Measurements from ENCODE around the gene CEBPB. TPM values are rescaled to one million over a fixed set of nuclear protein-coding genes. Genes with fewer than 3 reads are reported as not detected.
A peak's percentile ranks its signal among the peaks of the same experiment; 100 is the strongest.

The CEBPB gene
- total RNA-seq, 1 experiment from 2014 or later: 137 TPM

GRCh38 chr20:50169329-50169823, 21.3 kb upstream of the CEBPB start:
- no TSS peak for BruUV-seq (replicated peaks)
- intact Hi-C loops (cut with micrococcal nuclease; ENCODE audit: unreplicated experiment): loop anchor here (1.0 to 5.0 kb wide), 2 partner anchors 48 to 97 kb away; no protein-coding TSS in a partner anchor
- peak overlapping the region; percentile 10 for H3K27ac Mint-ChIP-seq (ENCODE audit: unreplicated experiment)

GRCh38 chr20:50170549-50171220, 19.9 kb upstream of the CEBPB start:
- BruUV-seq (replicated peaks): TSS peak; percentile 31
- intact Hi-C loops (cut with micrococcal nuclease; ENCODE audit: unreplicated experiment): no loop called here
- H3K27me3 Mint-ChIP-seq (ENCODE audit: unreplicated experiment): no peaks in the 10 kb centered on the region
- H3K4me3 Mint-ChIP-seq (ENCODE audit: low read depth, unreplicated experiment): no peak overlapping the region
- DNase-seq: no peak
- CTCF ChIA-PET: interaction anchor here (0.7 to 5.6 kb wide), 4 partner anchors 44 to 192 kb away, joined by 3 to 75 read pairs (median 10); no protein-coding TSS in a partner anchor
- H3K4me1 Mint-ChIP-seq (ENCODE audit: low read depth, unreplicated experiment): peaks cover 28% of the 10 kb centered on the region
- peaks cover 21% of the 10 kb centered on the region for H3K36me3 Mint-ChIP-seq (ENCODE audit: insufficient read depth, unreplicated experiment)
- TF ChIP-seq, protein P1, sequence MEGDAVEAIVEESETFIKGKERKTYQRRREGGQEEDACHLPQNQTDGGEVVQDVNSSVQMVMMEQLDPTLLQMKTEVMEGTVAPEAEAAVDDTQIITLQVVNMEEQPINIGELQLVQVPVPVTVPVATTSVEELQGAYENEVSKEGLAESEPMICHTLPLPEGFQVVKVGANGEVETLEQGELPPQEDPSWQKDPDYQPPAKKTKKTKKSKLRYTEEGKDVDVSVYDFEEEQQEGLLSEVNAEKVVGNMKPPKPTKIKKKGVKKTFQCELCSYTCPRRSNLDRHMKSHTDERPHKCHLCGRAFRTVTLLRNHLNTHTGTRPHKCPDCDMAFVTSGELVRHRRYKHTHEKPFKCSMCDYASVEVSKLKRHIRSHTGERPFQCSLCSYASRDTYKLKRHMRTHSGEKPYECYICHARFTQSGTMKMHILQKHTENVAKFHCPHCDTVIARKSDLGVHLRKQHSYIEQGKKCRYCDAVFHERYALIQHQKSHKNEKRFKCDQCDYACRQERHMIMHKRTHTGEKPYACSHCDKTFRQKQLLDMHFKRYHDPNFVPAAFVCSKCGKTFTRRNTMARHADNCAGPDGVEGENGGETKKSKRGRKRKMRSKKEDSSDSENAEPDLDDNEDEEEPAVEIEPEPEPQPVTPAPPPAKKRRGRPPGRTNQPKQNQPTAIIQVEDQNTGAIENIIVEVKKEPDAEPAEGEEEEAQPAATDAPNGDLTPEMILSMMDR (IDR thresholded peaks at IDR 0.05; ENCODE audit: unreplicated experiment): no peak
- no peak overlapping the region for H3K27ac Mint-ChIP-seq (ENCODE audit: unreplicated experiment)
- peaks cover 3% of the 10 kb centered on the region for H3K9me3 Mint-ChIP-seq (ENCODE audit: low read depth, unreplicated experiment)

More at GRCh38 chr20:50169329-50169823, 21.3 kb upstream of the CEBPB start:
- Mint-ChIP-seq H3K9me3 (ENCODE audit: low read depth, unreplicated experiment) (peaks cover 3% of the 10 kb centered on the region), H3K4me3 (ENCODE audit: low read depth, unreplicated experiment) (no peak overlapping the region), H3K36me3 (ENCODE audit: insufficient read depth, unreplicated experiment) (peaks cover 22% of the 10 kb centered on the region), H3K4me1 (ENCODE audit: low read depth, unreplicated experiment) (peaks cover 41% of the 10 kb centered on the region), H3K27me3 (ENCODE audit: unreplicated experiment) (no peaks in the 10 kb centered on the region)
- peak; percentile 91 for DNase-seq
- CTCF ChIA-PET: interaction anchor here (0.6 to 5.6 kb wide), 9 partner anchors 10 to 1422 kb away, joined by 3 to 75 read pairs (median 5); no protein-coding TSS in a partner anchor
- TF ChIP-seq, protein P1 (IDR thresholded peaks at IDR 0.05; ENCODE audit: unreplicated experiment): peak; percentile 99

DNA sequence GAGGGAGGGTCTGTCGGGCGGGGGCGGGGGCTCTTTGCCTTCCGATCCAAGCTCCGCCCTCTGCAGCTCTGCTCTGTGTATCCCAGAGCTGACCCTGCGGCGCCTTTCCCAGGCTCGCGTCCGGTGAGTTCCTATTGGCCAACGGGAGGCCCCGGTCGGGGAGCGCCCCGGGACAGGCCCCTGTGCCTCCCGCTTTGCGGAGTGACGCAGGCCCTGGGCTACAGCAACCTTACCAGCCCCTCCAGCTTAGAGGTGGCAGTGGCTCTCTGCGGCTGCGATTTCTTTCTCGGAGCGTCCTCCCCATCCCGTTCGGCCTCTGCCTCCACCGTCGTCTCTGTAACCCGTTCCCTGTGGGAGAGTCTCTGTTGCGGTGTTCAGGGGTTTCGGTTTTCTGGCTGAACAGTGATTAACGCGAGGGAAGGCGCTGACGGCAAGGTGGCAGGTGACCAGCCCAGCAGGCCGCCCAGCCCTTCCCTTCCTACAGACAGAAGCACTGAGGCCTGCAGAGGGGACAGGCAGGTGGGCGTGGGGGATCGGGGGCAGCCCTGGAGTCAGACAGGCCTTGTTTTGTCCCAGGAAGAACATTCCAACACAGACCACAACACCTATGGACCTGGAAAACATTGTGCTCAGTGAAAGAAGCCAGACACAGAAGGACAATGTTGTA, 18.1 kb upstream of the CEBPB start:
- Mint-ChIP-seq H3K9me3 (ENCODE audit: low read depth, unreplicated experiment) (peaks cover 3% of the 10 kb centered on the region), H3K4me1 (ENCODE audit: low read depth, unreplicated experiment) (peaks cover 18% of the 10 kb centered on the region), H3K27me3 (ENCODE audit: unreplicated experiment) (no peaks in the 10 kb centered on the region), H3K4me3 (ENCODE audit: low read depth, unreplicated experiment) (peak overlapping the region; percentile 58), H3K27ac (ENCODE audit: unreplicated experiment) (peak overlapping the region; percentile 28), H3K36me3 (ENCODE audit: insufficient read depth, unreplicated experiment) (peaks cover 13% of the 10 kb centered on the region)
- CTCF ChIA-PET: interaction anchor here (0.5 to 5.6 kb wide), 8 partner anchors 10 to 212 kb away, joined by 3 to 75 read pairs (median 4); partner anchors contain the start of genes PEDS1 and UBE2V1
- TSS peak; percentile 88 for BruUV-seq (replicated peaks)
- peak; percentile 90 for DNase-seq
- intact Hi-C loops (cut with micrococcal nuclease; ENCODE audit: unreplicated experiment): loop anchor here (2.0 kb wide), 1 partner anchor 192 kb away; no protein-coding TSS in a partner anchor
- TF ChIP-seq, protein P1 (IDR thresholded peaks at IDR 0.05; ENCODE audit: unreplicated experiment): no peak

DNA sequence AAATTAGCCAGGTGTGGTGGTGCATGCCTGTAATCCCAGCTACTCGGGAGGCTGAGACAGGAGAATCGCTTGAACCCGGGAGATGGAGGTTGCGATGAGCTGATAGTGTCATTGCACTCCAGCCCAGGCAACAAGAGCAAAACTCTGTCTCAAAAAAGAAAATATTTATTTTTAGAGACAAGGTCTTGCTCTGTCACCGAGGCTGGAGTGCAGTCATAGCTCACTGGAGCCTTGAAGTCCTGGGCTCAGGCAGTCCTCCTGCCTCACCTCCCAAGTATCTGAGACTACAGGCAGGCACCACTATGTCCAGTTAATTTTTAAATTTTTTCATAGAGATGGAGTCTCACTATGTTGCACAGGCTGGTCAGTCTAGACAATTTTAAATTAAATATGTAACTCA, 16.2 kb upstream of the CEBPB start:
- CTCF ChIA-PET: interaction anchor here (1.5 kb wide), 1 partner anchor 54 kb away, joined by 6 read pairs; no protein-coding TSS in a partner anchor
- peaks cover 24% of the 10 kb centered on the region for H3K36me3 Mint-ChIP-seq (ENCODE audit: insufficient read depth, unreplicated experiment)
- H3K27ac Mint-ChIP-seq (ENCODE audit: unreplicated experiment): no peak overlapping the region
- peaks cover 1% of the 10 kb centered on the region for H3K9me3 Mint-ChIP-seq (ENCODE audit: low read depth, unreplicated experiment)
- TF ChIP-seq, protein P1 (IDR thresholded peaks at IDR 0.05; ENCODE audit: unreplicated experiment): no peak
- H3K4me1 Mint-ChIP-seq (ENCODE audit: low read depth, unreplicated experiment): peaks cover 22% of the 10 kb centered on the region
- H3K27me3 Mint-ChIP-seq (ENCODE audit: unreplicated experiment): no peaks in the 10 kb centered on the region
- no peak for DNase-seq
- intact Hi-C loops (cut with micrococcal nuclease; ENCODE audit: unreplicated experiment): no loop called here
- BruUV-seq (replicated peaks): no TSS peak
- no peak overlapping the region for H3K4me3 Mint-ChIP-seq (ENCODE audit: low read depth, unreplicated experiment)

Data from Calu3 (cell line).